NB4 (cell line): ENCODE data around the gene MAN2A2.

ENCODE experiments used
- CTCF ChIP-seq: IDR thresholded peaks from one replicate; pipeline ENCODE4 v1.5.1; 2012; ENCODE audit warnings: low read depth, low read length
- POLR2A ChIP-seq: IDR thresholded peaks from 2 replicates; pipeline ENCODE4 v1.6.1; 2011; ENCODE audit warnings: mild to moderate bottlenecking; ENCODE audit not compliant: insufficient read length; ENCODE audit errors: extremely low read depth
- TF ChIP-seq, protein P1 (sequence below): IDR thresholded peaks from 2 replicates; pipeline ENCODE4 v1.6.1; 2011; ENCODE audit warnings: low read depth, low read length

- no peak for TF ChIP-seq CTCF
- TF ChIP-seq POLR2A = no peak
- TF ChIP-seq, protein P1, sequence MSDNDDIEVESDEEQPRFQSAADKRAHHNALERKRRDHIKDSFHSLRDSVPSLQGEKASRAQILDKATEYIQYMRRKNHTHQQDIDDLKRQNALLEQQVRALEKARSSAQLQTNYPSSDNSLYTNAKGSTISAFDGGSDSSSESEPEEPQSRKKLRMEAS = no peak
These were observed 4.1 kb downstream of the MAN2A2 start for GRCh38 chr15:90907051-90907660.
